ENCODE measurements around the gene KRTAP2-1. TPM values are rescaled to one million over a fixed set of nuclear protein-coding genes. Genes with fewer than 3 reads are reported as not detected.

Gene KRTAP2-1
- total RNA-seq, 1 experiment from 2014 or later = not detected

DNA sequence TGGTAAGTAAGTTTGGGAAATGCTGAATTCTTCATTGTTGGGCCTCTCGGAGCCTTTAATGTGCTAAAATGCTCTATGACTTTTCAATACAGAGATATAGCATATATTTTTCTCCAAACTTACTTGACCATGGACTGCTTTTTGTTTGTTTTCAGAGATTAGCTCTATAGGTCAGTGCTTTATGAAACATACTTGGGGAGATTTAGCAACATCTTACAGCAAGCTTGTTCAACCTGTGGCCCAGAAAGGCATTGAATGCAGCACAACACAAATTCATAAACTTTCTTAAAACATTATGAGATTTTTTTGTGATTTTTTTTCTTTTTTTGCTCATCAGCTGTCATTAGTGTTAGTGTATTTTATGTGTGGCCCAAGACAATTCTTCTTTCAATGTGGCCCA lies 37.2 kb downstream of the KRTAP2-1 start:
- CTCF ChIA-PET = interaction anchor here (0.6 kb wide), 1 partner anchor 486 kb away, joined by 3 read pairs; no protein-coding TSS in a partner anchor
- ATAC-seq (no peak), DNase-seq (ENCODE audit: low read depth, low spot score) (no peak)
- H3K4me1 ChIP-seq (ENCODE audit: control insufficient read depth in 1 of 2, insufficient read depth in 2 of 2, low read length in 2 of 2) = peaks cover 0 to 6% of the 10 kb centered on the region in 2 experiments; a peak in 1 of 4 replicates
- H4K20me1 ChIP-seq (ENCODE audit: insufficient read depth) = no peaks in the 10 kb centered on the region
- no peaks in the 10 kb centered on the region for H3K79me2 ChIP-seq (ENCODE audit: insufficient read depth, low read length)
- H2AFZ ChIP-seq (ENCODE audit: low read depth, low read length, poor library complexity, severe bottlenecking) = no peak overlapping the region
- RAD21 ChIA-PET (ENCODE audit: low non-redundant PET in 1 of 2, low total read pairs in 2 of 2, uncharacterized antibody in 2 of 2, unreplicated experiment in 2 of 2) = no interaction called here
- no peak overlapping the region for H3K27ac ChIP-seq (ENCODE audit: low read depth, low read length)
- no peaks in the 10 kb centered on the region for H3K9me2 ChIP-seq (ENCODE audit: insufficient read depth)
- H3K9me3 ChIP-seq (ENCODE audit: control insufficient read depth in 1 of 2, insufficient read depth in 1 of 2, low read depth in 1 of 2, low read length in 2 of 2) = no peaks in the 10 kb centered on the region
- POLR2A ChIA-PET = no interaction called here
- TF ChIP-seq YY1 (IDR thresholded peaks at IDR 0.05; ENCODE audit: extremely low read depth, insufficient replicate concordance, low read depth, low read length) (no peak), POLR2A (IDR thresholded peaks at IDR 0.05; ENCODE audit: borderline replicate concordance, extremely low read depth, insufficient read depth, insufficient read length) (no peak), MAX (IDR thresholded peaks at IDR 0.05) (no peak), SP1 (IDR thresholded peaks at IDR 0.05; ENCODE audit: low read depth) (no peak), SIN3A (IDR thresholded peaks at IDR 0.05; ENCODE audit: low read depth) (no peak)
- TF ChIP-seq, protein P1, sequence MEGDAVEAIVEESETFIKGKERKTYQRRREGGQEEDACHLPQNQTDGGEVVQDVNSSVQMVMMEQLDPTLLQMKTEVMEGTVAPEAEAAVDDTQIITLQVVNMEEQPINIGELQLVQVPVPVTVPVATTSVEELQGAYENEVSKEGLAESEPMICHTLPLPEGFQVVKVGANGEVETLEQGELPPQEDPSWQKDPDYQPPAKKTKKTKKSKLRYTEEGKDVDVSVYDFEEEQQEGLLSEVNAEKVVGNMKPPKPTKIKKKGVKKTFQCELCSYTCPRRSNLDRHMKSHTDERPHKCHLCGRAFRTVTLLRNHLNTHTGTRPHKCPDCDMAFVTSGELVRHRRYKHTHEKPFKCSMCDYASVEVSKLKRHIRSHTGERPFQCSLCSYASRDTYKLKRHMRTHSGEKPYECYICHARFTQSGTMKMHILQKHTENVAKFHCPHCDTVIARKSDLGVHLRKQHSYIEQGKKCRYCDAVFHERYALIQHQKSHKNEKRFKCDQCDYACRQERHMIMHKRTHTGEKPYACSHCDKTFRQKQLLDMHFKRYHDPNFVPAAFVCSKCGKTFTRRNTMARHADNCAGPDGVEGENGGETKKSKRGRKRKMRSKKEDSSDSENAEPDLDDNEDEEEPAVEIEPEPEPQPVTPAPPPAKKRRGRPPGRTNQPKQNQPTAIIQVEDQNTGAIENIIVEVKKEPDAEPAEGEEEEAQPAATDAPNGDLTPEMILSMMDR (IDR thresholded peaks at IDR 0.05 in 2 of 3, conservative IDR thresholded peaks at IDR 0.05 in 1 of 3; ENCODE audit: borderline replicate concordance in 1 of 3, insufficient read depth in 1 of 3, low read depth in 2 of 3, low read length in 2 of 3) = no peak
- H3K4me3 ChIP-seq (replicated peaks in 1 of 2; ENCODE audit: low read depth in 1 of 2, low read length in 2 of 2) = no peak overlapping the region
- intact Hi-C loops (cut with micrococcal nuclease) = no loop called here
- no peaks in the 10 kb centered on the region for H3K36me3 ChIP-seq (ENCODE audit: control insufficient read depth in 1 of 2, insufficient read depth in 2 of 2, low read length in 2 of 2)
- no peak overlapping the region for H3K9ac ChIP-seq (ENCODE audit: low read length)
- no peaks in the 10 kb centered on the region for H3K27me3 ChIP-seq (ENCODE audit: insufficient read depth, low read length)
- H3K4me2 ChIP-seq (ENCODE audit: low read length) = no peak overlapping the region
- BruUV-seq (replicated peaks) = no TSS peak

DNA sequence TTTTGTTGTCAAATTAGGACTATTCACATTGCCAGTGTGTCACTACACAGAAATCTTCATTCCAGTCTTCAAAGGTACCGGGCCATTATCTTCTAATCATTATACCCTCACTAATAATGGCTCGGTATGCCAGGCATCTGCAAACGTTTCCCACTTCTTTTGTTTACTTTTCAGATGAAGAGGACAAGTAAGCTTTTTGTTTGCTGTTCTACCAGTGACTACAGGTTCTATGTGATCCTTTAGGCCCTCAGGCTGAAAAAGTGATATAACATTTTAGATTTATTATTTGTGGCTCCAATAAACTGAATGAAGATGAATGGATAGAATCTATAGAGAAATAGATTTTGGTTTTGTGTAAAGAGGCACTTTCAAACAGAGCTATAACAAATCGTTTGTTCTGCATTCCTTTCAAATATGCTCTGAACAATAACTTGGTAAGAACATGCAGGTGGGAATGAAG lies 37.8 kb downstream of the KRTAP2-1 start:
- Histone ChIP-seq H3K4me2 (ENCODE audit: low read length) (no peak overlapping the region), H3K9ac (ENCODE audit: low read length) (no peak overlapping the region), H3K36me3 (ENCODE audit: control insufficient read depth in 1 of 2, insufficient read depth in 2 of 2, low read length in 2 of 2) (no peaks in the 10 kb centered on the region), H3K27ac (ENCODE audit: low read depth, low read length) (no peak overlapping the region), H3K9me3 (ENCODE audit: control insufficient read depth in 1 of 2, insufficient read depth in 1 of 2, low read depth in 1 of 2, low read length in 2 of 2) (no peaks in the 10 kb centered on the region), H4K20me1 (ENCODE audit: insufficient read depth) (no peaks in the 10 kb centered on the region), H3K27me3 (ENCODE audit: insufficient read depth, low read length) (no peaks in the 10 kb centered on the region), H3K4me3 (replicated peaks in 1 of 2; ENCODE audit: low read depth in 1 of 2, low read length in 2 of 2) (no peak overlapping the region), H2AFZ (ENCODE audit: low read depth, low read length, poor library complexity, severe bottlenecking) (no peak overlapping the region), H3K9me2 (ENCODE audit: insufficient read depth) (no peaks in the 10 kb centered on the region), H3K79me2 (ENCODE audit: insufficient read depth, low read length) (no peaks in the 10 kb centered on the region), H3K4me1 (ENCODE audit: control insufficient read depth in 1 of 2, insufficient read depth in 2 of 2, low read length in 2 of 2) (peaks cover 0 to 6% of the 10 kb centered on the region in 2 experiments; a peak in 2 of 4 replicates)
- ChIA-PET RAD21 (ENCODE audit: low non-redundant PET in 1 of 2, low total read pairs in 2 of 2, uncharacterized antibody in 2 of 2, unreplicated experiment in 2 of 2) (no interaction called here), CTCF (interaction anchor here (0.6 kb wide), 1 partner anchor 487 kb away, joined by 3 read pairs; no protein-coding TSS in a partner anchor), POLR2A (no interaction called here)
- intact Hi-C loops (cut with micrococcal nuclease) = no loop called here
- no TSS peak for BruUV-seq (replicated peaks)
- DNase-seq (ENCODE audit: low read depth, low spot score) (no peak), ATAC-seq (no peak)
- TF ChIP-seq, protein P1 (IDR thresholded peaks at IDR 0.05 in 2 of 3, conservative IDR thresholded peaks at IDR 0.05 in 1 of 3; ENCODE audit: borderline replicate concordance in 1 of 3, insufficient read depth in 1 of 3, low read depth in 2 of 3, low read length in 2 of 3) = no peak
- TF ChIP-seq SRF (IDR thresholded peaks at IDR 0.05; ENCODE audit: low read depth) (no peak), ZFX (IDR thresholded peaks at IDR 0.05) (no peak), SIN3A (IDR thresholded peaks at IDR 0.05; ENCODE audit: low read depth) (no peak), ELF1 (IDR thresholded peaks at IDR 0.05; ENCODE audit: borderline replicate concordance, low read depth) (no peak), TCF7L2 (IDR thresholded peaks at IDR 0.05; ENCODE audit: borderline replicate concordance, extremely low read depth, insufficient read depth, insufficient read length) (no peak), ZNF274 (IDR thresholded peaks at IDR 0.05; ENCODE audit: low read depth, low read length) (no peak), YY1 (IDR thresholded peaks at IDR 0.05; ENCODE audit: extremely low read depth, insufficient replicate concordance, low read depth, low read length) (no peak)
- TF ChIP-seq, protein P2, sequence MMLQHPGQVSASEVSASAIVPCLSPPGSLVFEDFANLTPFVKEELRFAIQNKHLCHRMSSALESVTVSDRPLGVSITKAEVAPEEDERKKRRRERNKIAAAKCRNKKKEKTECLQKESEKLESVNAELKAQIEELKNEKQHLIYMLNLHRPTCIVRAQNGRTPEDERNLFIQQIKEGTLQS (IDR thresholded peaks at IDR 0.05) = no peak

Data from HCT116 (cell line).